PC-3 (cell line): ENCODE data around the gene GIGYF2.

Experiments
- EZH2 ChIP-seq: fragments of 300-600 bp; sonication (generic); IDR thresholded peaks from one replicate; pipeline ENCODE4 v1.6.1; 2017; ENCODE audit warnings: antibody characterized with exemption, mild to moderate bottlenecking, low read length; ENCODE audit not compliant: unreplicated experiment
- EZH2phosphoT487 ChIP-seq: fragments of 300-600 bp; sonication (generic); IDR thresholded peaks from 2 replicates; pipeline ENCODE4 v1.6.1; 2018; ENCODE audit warnings: mild to moderate bottlenecking, antibody characterized with exemption, low read length, borderline replicate concordance
- TF ChIP-seq, protein P1 (sequence below): fragments of 300-600 bp; sonication (generic); conservative IDR thresholded peaks from 2 replicates; pipeline ENCODE4 v1.5.1; 2017; ENCODE audit warnings: antibody characterized with exemption, low read depth, mild to moderate bottlenecking, low read length

DNA sequence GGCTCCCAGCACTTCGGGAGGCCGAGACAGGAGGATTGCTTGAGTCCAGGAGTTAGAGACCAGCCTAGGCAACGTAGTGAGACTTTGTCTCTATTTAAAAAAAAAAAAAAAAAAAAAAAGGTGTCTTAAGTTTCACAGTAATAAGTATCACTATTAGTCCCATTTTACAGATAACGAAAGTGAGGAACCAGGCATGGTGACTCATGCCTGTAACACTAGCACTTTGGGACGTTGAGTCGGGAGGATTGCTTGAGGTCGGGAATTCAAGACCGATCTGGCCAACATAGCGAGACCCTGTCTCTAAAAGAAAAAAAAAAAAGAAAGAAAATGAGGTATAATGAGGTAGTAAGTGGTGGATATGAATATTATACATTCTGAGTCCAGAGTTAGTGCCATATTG, 76.7 kb downstream of the GIGYF2 start:
- TF ChIP-seq, protein P1, sequence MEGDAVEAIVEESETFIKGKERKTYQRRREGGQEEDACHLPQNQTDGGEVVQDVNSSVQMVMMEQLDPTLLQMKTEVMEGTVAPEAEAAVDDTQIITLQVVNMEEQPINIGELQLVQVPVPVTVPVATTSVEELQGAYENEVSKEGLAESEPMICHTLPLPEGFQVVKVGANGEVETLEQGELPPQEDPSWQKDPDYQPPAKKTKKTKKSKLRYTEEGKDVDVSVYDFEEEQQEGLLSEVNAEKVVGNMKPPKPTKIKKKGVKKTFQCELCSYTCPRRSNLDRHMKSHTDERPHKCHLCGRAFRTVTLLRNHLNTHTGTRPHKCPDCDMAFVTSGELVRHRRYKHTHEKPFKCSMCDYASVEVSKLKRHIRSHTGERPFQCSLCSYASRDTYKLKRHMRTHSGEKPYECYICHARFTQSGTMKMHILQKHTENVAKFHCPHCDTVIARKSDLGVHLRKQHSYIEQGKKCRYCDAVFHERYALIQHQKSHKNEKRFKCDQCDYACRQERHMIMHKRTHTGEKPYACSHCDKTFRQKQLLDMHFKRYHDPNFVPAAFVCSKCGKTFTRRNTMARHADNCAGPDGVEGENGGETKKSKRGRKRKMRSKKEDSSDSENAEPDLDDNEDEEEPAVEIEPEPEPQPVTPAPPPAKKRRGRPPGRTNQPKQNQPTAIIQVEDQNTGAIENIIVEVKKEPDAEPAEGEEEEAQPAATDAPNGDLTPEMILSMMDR = no peak
- TF ChIP-seq EZH2phosphoT487 (no peak), EZH2 (no peak)
